H1 (cell line): ENCODE results near the gene DUSP10. TPM values are rescaled to one million over a fixed set of nuclear protein-coding genes. Genes with fewer than 3 reads are reported as not detected.

Experiments used
- CTCF ChIA-PET: fragments of 300-600 bp; sonication (Branson Sonifier 250); formaldehyde crosslinking; loops from one replicate; lab custom pipeline; 2021; ENCODE audit not compliant: partially characterized antibody; lab: Charles Lee
- POLR2A ChIA-PET: fragments of 300-600 bp; sonication (Branson Sonifier 250); formaldehyde crosslinking; loops from one replicate; lab custom pipeline; 2021; ENCODE audit warnings: inconsistent platforms; ENCODE audit not compliant: partially characterized antibody; lab: Charles Lee
- DNase-seq, 2 experiments: peaks; one replicate each; pipeline versions ENCODE4 v3.0.0 to v3.0.0-alpha.2; 2010 to 2022; ENCODE audit warnings: low spot score in 2 of 2, low read depth in 1 of 2, mixed read lengths in 1 of 2
- FAIRE-seq: peaks from 2 replicates; lab custom pipeline; 2011; peaks lifted over from hg19 to GRCh38; lab: Jason Lieb, UNC
- H2AFZ ChIP-seq: 2 replicates; pipeline ENCODE4 v1.8.1; 2012; ENCODE audit warnings: low read length, inconsistent platforms
- H2AK5ac ChIP-seq: 2 replicates; pipeline ENCODE4 v1.6.1; 2013; ENCODE audit warnings: low read depth, low read length
- H2BK120ac ChIP-seq: replicated peaks from 2 replicates; pipeline ENCODE3; 2013; ENCODE audit warnings: low read depth, low read length, inconsistent platforms
- H2BK12ac ChIP-seq: 2 replicates; pipeline ENCODE4 v1.6.1; 2013; ENCODE audit warnings: low read depth, low read length
- H2BK15ac ChIP-seq: 2 replicates; pipeline ENCODE4 v1.6.1; 2013; ENCODE audit warnings: low read length
- H2BK20ac ChIP-seq: 2 replicates; pipeline ENCODE4 v1.6.1; 2013; ENCODE audit warnings: low read length
- H2BK5ac ChIP-seq: 2 replicates; pipeline ENCODE4 v1.6.1; 2013; ENCODE audit warnings: low read depth, low read length
- H3K14ac ChIP-seq: 2 replicates; pipeline ENCODE4 v1.6.1; 2013; ENCODE audit warnings: inconsistent platforms; ENCODE audit not compliant: insufficient read length
- H3K18ac ChIP-seq: 2 replicates; pipeline ENCODE4 v1.6.1; 2013; ENCODE audit warnings: low read length; ENCODE audit errors: extremely low read depth
- H3K23ac ChIP-seq: 2 replicates; pipeline ENCODE4 v1.6.1; 2013; ENCODE audit warnings: inconsistent platforms; ENCODE audit not compliant: insufficient read length
- H3K23me2 ChIP-seq: 2 replicates; pipeline ENCODE4 v1.6.1; 2013; ENCODE audit warnings: low read depth, low read length
- H3K27ac ChIP-seq: 2 replicates; pipeline ENCODE4 v1.6.1; 2011; ENCODE audit warnings: low read depth, low read length, inconsistent platforms
- H3K27me3 ChIP-seq, 4 experiments: replicated peaks in 1 of 4; 1 replicate in 1 of 4; 2 replicates in 3 of 4; pipeline versions ENCODE4 v1.6.1 to v1.8.1; 2011 to 2013; ENCODE audit warnings: low read length in 3 of 4, mild to moderate bottlenecking in 3 of 4, inconsistent platforms in 2 of 4, mixed read lengths in 2 of 4, moderate library complexity in 1 of 4; ENCODE audit not compliant: control insufficient read depth in 3 of 4, insufficient read depth in 3 of 4; ENCODE audit errors: extremely low read depth in 1 of 4
- H3K36me3 ChIP-seq, 4 experiments: 2 replicates each; pipeline versions ENCODE4 v1.6.1 to v1.8.1; 2011 to 2013; ENCODE audit warnings: mild to moderate bottlenecking in 4 of 4, low read length in 3 of 4, moderate library complexity in 2 of 4, control low read depth in 1 of 4, inconsistent platforms in 1 of 4; ENCODE audit not compliant: insufficient read depth in 4 of 4, control insufficient read depth in 2 of 4
- H3K4ac ChIP-seq: replicated peaks from 2 replicates; pipeline ENCODE3; 2013; ENCODE audit warnings: low read length, low read depth, mixed read lengths, inconsistent platforms; ENCODE audit not compliant: insufficient read length
- H3K4me1 ChIP-seq, 4 experiments: replicated peaks in 1 of 4; 1 replicate in 1 of 4; 2 replicates in 3 of 4; pipeline versions ENCODE4 v1.6.1 to v1.8.1; 2011 to 2013; ENCODE audit warnings: low read length in 3 of 4, inconsistent platforms in 2 of 4, mixed read lengths in 1 of 4; ENCODE audit not compliant: insufficient read depth in 4 of 4, control insufficient read depth in 3 of 4
- H3K4me2 ChIP-seq, 2 experiments: 2 replicates each; pipeline versions ENCODE4 v1.6.1 to v1.8.1; 2011 to 2013; ENCODE audit warnings: low read depth in 2 of 2, low read length in 2 of 2, control low read depth in 1 of 2, inconsistent platforms in 1 of 2, mild to moderate bottlenecking in 1 of 2; ENCODE audit not compliant: insufficient read depth in 1 of 2
- H3K4me3 ChIP-seq, 4 experiments: fragments of 200-600, 300-600 bp in 1 of 4; sonication (generic), shearing (Covaris generic), sonication (Bioruptor Twin) in 1 of 4; 2 replicates each; pipeline versions ENCODE4 v1.5.1 to v1.8.1; 2011 to 2016; ENCODE audit warnings: low read length in 4 of 4, low read depth in 3 of 4, control low read depth in 2 of 4, inconsistent platforms in 2 of 4, mild to moderate bottlenecking in 2 of 4, mixed read lengths in 1 of 4, moderate library complexity in 1 of 4; ENCODE audit not compliant: insufficient read depth in 2 of 4; ENCODE audit errors: extremely low read depth in 1 of 4
- H3K56ac ChIP-seq: replicated peaks from 2 replicates; pipeline ENCODE3; 2013; ENCODE audit warnings: low read depth, mild to moderate bottlenecking, mixed read lengths, low read length, inconsistent platforms; ENCODE audit not compliant: insufficient read length
- H3K79me1 ChIP-seq: 2 replicates; pipeline ENCODE4 v1.6.1; 2013; ENCODE audit warnings: low read depth, low read length, control low read depth
- H3K79me2 ChIP-seq, 2 experiments: 2 replicates each; pipeline versions ENCODE4 v1.6.1 to v1.8.1; 2012 to 2013; ENCODE audit warnings: low read length in 2 of 2, mild to moderate bottlenecking in 2 of 2, inconsistent platforms in 1 of 2; ENCODE audit not compliant: insufficient read depth in 2 of 2, control insufficient read depth in 1 of 2
- H3K9ac ChIP-seq, 4 experiments: replicated peaks in 1 of 4; 1 replicate in 1 of 4; 2 replicates in 3 of 4; pipeline versions ENCODE4 v1.6.1 to v1.8.1; 2011 to 2013; ENCODE audit warnings: low read depth in 3 of 4, low read length in 3 of 4, control low read depth in 2 of 4, mild to moderate bottlenecking in 2 of 4, moderate library complexity in 2 of 4, inconsistent platforms in 1 of 4; ENCODE audit errors: extremely low read depth in 1 of 4
- H3K9me3 ChIP-seq, 2 experiments: 2 replicates each; pipeline versions ENCODE4 v1.6.1 to v1.8.1; 2012 to 2013; ENCODE audit warnings: mild to moderate bottlenecking in 2 of 2, moderate library complexity in 2 of 2, control low read depth in 1 of 2, inconsistent platforms in 1 of 2, low read depth in 1 of 2, low read length in 1 of 2, mixed read lengths in 1 of 2; ENCODE audit not compliant: insufficient read depth in 2 of 2
- H4K20me1 ChIP-seq, 2 experiments: replicated peaks in 1 of 2; 2 replicates each; pipeline versions ENCODE3 to v1.8.1; 2011 to 2013; ENCODE audit warnings: inconsistent platforms in 2 of 2, low read length in 2 of 2, mild to moderate bottlenecking in 1 of 2; ENCODE audit not compliant: insufficient read depth in 2 of 2, control insufficient read depth in 1 of 2
- H4K5ac ChIP-seq: 2 replicates; pipeline ENCODE4 v1.6.1; 2013; ENCODE audit warnings: low read length, low read depth, mixed read lengths, inconsistent platforms; ENCODE audit not compliant: insufficient read length
- H4K8ac ChIP-seq: 2 replicates; pipeline ENCODE4 v1.8.0; 2013; ENCODE audit warnings: mild to moderate bottlenecking, moderate library complexity, low read length, inconsistent platforms; ENCODE audit not compliant: insufficient read depth; ENCODE audit errors: extremely low read depth
- H4K91ac ChIP-seq: replicated peaks from 2 replicates; pipeline ENCODE3; 2013; ENCODE audit warnings: low read length, mixed read lengths, inconsistent platforms; ENCODE audit not compliant: insufficient read length
- ASH2L ChIP-seq: fragments of 200-600, 300-600 bp; sonication (generic); IDR thresholded peaks from one replicate; pipeline ENCODE4 v1.7.1; 2017; ENCODE audit warnings: low read length
- CBX5 ChIP-seq: fragments of 300-800, 300-1000 bp; sonication (generic); IDR thresholded peaks from 2 replicates; pipeline ENCODE4 v1.7.1; 2016; ENCODE audit warnings: antibody characterized with exemption, low read length, low read depth
- KDM5A ChIP-seq: fragments of 200-600 bp; IDR thresholded peaks from 2 replicates; pipeline ENCODE4 v1.7.1; 2012; ENCODE audit warnings: mild to moderate bottlenecking, low read length, inconsistent platforms, mixed read lengths
- POLR2A ChIP-seq, 2 experiments: IDR thresholded peaks; 1 replicate in 1 of 2; 2 replicates in 1 of 2; pipeline ENCODE4 v1.6.1; 2011; ENCODE audit warnings: low read depth in 2 of 2, low read length in 2 of 2, mild to moderate bottlenecking in 2 of 2; ENCODE audit errors: control extremely low read depth in 1 of 2
- RAD21 ChIP-seq, 2 experiments: IDR thresholded peaks in 1 of 2; conservative IDR thresholded peaks in 1 of 2; 2 replicates each; pipeline ENCODE4 v1.6.1; 2011; ENCODE audit warnings: low read depth in 2 of 2, low read length in 2 of 2, improper control_type of control experiment in 1 of 2, inconsistent platforms in 1 of 2, mild to moderate bottlenecking in 1 of 2, moderate library complexity in 1 of 2
- RNF2 ChIP-seq: fragments of 200-900, 300-1000 bp; sonication (generic); IDR thresholded peaks from 2 replicates; pipeline ENCODE4 v1.7.1; 2016; ENCODE audit warnings: borderline replicate concordance, low read depth, mild to moderate bottlenecking, antibody characterized with exemption, low read length; ENCODE audit not compliant: poor library complexity, severe bottlenecking; ENCODE audit errors: missing control alignments
- SIRT6 ChIP-seq: IDR thresholded peaks from one replicate; pipeline ENCODE4 v1.7.1; 2012; ENCODE audit warnings: low read length, inconsistent platforms
- SP2 ChIP-seq: IDR thresholded peaks from 2 replicates; pipeline ENCODE4 v1.6.1; 2012; ENCODE audit warnings: mild to moderate bottlenecking, low read length, inconsistent platforms
- TEAD4 ChIP-seq: IDR thresholded peaks from 2 replicates; pipeline ENCODE4 v1.6.1; 2012; ENCODE audit warnings: low read depth, low read length, inconsistent platforms, mixed read lengths
- WGBS, 2 experiments: shearing (Covaris generic) in 1 of 2; methylation state at CpG; one replicate each; pipeline versions ENCODE4 v1.1.6 to v1.1.7; 2013 to 2015; ENCODE audit warnings: low lambda C conversion rate in 2 of 2, mixed read lengths in 2 of 2, inconsistent platforms in 1 of 2, low coverage in 1 of 2, missing lambda C conversion rate in 1 of 2; ENCODE audit not compliant: insufficient replicate concordance in 2 of 2, insufficient coverage in 1 of 2, insufficient read length in 1 of 2; ENCODE audit errors: extremely low coverage in 1 of 2, missing lambda C conversion rate in 1 of 2; 5-methylcytosine and 5-hydroxymethylcytosine counted together
- polyA plus RNA-seq, 7 experiments: library from polyadenylated mRNA; depleted of rRNA in 3 of 7; stranded (reverse) in 5 of 7; unstranded in 2 of 7; fragments of >200 nt in 5 of 7; fragments of 200-250 nt in 2 of 7; gene quantifications; 1 replicate in 5 of 7; 2 replicates in 1 of 7; 4 replicates in 1 of 7; pipeline versions ENCODE4 v1.2.1 to v1.2.3, GENCODE V29; 2011 to 2013; ENCODE audit warnings: missing spikeins in 2 of 7, mixed read lengths in 2 of 7
- total RNA-seq: library from RNA; stranded (reverse); fragmentation: NEBNext Ultra II Directional; extraction: Animal tissue kit (Norgen Biotek cat#: 25700); gene quantifications from 2 replicates; pipeline ENCODE4 v1.2.1, GENCODE V29; 2021
- TF ChIP-seq, protein P1 (sequence below): IDR thresholded peaks from 2 replicates; pipeline ENCODE4 v1.6.1; 2012; ENCODE audit warnings: inconsistent platforms
- TF ChIP-seq, protein P2 (sequence below): IDR thresholded peaks from 2 replicates; pipeline ENCODE4 v1.6.1; 2011; ENCODE audit warnings: low read length, improper control_type of control experiment
- TF ChIP-seq, protein P3 (sequence below): IDR thresholded peaks from 2 replicates; pipeline ENCODE4 v1.6.1; 2012; ENCODE audit warnings: inconsistent platforms

The DUSP10 gene
- total and polyA plus RNA-seq, 2 of the 8 experiments (the other 6 are each of a cell fraction or from before 2014, with no cell fraction given) = 1.2 TPM

DNA sequence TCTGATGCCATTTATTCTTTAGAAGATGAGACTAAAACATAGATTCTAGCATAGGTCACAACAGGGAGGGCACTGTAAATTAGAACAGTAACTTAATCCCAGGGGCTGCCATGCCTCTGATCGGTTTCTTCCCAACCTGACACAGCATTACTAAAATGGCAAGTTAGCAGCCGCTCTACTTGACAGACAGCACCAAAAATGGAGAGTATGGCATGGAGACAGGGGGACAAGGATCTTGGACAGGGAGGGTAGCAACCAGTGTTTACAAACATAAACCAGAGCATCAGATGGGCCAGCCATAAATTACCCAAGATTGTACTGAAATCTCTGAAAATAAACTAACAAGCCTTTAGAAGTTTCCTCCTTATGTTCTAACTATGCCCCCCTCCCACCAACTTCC, 5.9 kb downstream of the DUSP10 start:
- peaks cover 4% of the 10 kb centered on the region for H3K23me2 ChIP-seq
- no peak overlapping the region for H3K14ac ChIP-seq
- no peak overlapping the region for H4K5ac ChIP-seq
- H3K27me3 ChIP-seq = peaks cover 6 to 23% (median 20%) of the 10 kb centered on the region in 4 experiments
- H3K4me2 ChIP-seq = no peak overlapping the region
- H3K79me1 ChIP-seq = no peaks in the 10 kb centered on the region
- H2AK5ac ChIP-seq = no peak overlapping the region
- CTCF ChIA-PET = interaction anchor here (0.7 kb wide), 1 partner anchor 33 kb away, joined by 3 read pairs; no protein-coding TSS in a partner anchor
- no peak overlapping the region for H3K9ac ChIP-seq
- DNase-seq (no peak), FAIRE-seq (no peak)
- H3K79me2 ChIP-seq = no peaks in the 10 kb centered on the region
- peaks cover 2 to 6% (median 4%) of the 10 kb centered on the region in 4 experiments; a peak in 6 of 7 replicates for H3K4me1 ChIP-seq
- H2BK120ac ChIP-seq = no peak overlapping the region
- no peak overlapping the region for H3K27ac ChIP-seq
- no peak overlapping the region for H3K23ac ChIP-seq
- no peak overlapping the region for H4K91ac ChIP-seq
- no peak overlapping the region for H3K4me3 ChIP-seq
- H3K4ac ChIP-seq = no peak overlapping the region
- no peak overlapping the region for H3K56ac ChIP-seq
- POLR2A ChIA-PET = no interaction called here
- no peak overlapping the region for H2BK15ac ChIP-seq
- no peak overlapping the region for H2BK20ac ChIP-seq
- 91% methylated on average over 2 of the region's 2 CpGs; no CpG with 5 or more reads in 1 of the 2 experiments for WGBS, 2 experiments
- H4K8ac ChIP-seq = no peak overlapping the region; the same call in 1 of the 2 replicates
- H2BK5ac ChIP-seq = no peak overlapping the region
- no peak overlapping the region for H2BK12ac ChIP-seq
- no peaks in the 10 kb centered on the region for H3K9me3 ChIP-seq
- no peaks in the 10 kb centered on the region for H3K36me3 ChIP-seq
- H2AFZ ChIP-seq = no peak overlapping the region
- H3K18ac ChIP-seq = no peak overlapping the region
- H4K20me1 ChIP-seq = peaks cover 0 to 5% of the 10 kb centered on the region in 2 experiments
- TF ChIP-seq SP2 = no peak
- TF ChIP-seq POLR2A (IDR thresholded peaks at IDR 0.05; ENCODE audit: control extremely low read depth in 1 of 2, low read depth in 2 of 2, low read length in 2 of 2) = no peak
- TF ChIP-seq CBX5 = no peak
- TF ChIP-seq, protein P1, sequence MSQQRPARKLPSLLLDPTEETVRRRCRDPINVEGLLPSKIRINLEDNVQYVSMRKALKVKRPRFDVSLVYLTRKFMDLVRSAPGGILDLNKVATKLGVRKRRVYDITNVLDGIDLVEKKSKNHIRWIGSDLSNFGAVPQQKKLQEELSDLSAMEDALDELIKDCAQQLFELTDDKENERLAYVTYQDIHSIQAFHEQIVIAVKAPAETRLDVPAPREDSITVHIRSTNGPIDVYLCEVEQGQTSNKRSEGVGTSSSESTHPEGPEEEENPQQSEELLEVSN = no peak
- no peak for TF ChIP-seq RAD21 (IDR thresholded peaks at IDR 0.05 in 1 of 2, conservative IDR thresholded peaks at IDR 0.05 in 1 of 2; ENCODE audit: low read depth in 2 of 2, low read length in 2 of 2)
- no peak for TF ChIP-seq ASH2L
- no peak for TF ChIP-seq TEAD4
- no peak for TF ChIP-seq RNF2
- no peak for TF ChIP-seq KDM5A
- TF ChIP-seq, protein P2, sequence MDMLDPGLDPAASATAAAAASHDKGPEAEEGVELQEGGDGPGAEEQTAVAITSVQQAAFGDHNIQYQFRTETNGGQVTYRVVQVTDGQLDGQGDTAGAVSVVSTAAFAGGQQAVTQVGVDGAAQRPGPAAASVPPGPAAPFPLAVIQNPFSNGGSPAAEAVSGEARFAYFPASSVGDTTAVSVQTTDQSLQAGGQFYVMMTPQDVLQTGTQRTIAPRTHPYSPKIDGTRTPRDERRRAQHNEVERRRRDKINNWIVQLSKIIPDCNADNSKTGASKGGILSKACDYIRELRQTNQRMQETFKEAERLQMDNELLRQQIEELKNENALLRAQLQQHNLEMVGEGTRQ = no peak
- TF ChIP-seq SIRT6 = no peak
- TF ChIP-seq, protein P3, sequence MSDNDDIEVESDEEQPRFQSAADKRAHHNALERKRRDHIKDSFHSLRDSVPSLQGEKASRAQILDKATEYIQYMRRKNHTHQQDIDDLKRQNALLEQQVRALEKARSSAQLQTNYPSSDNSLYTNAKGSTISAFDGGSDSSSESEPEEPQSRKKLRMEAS = no peak
